Rectal smooth muscle tissue (tissue), 1 donor: ENCODE data around the gene ST3GAL4.
A peak's percentile ranks its signal among the peaks of the same experiment; 100 is the strongest.

Experiments used
- H3K27ac ChIP-seq: one replicate; pipeline ENCODE4 v1.7.0; 2013; ENCODE audit warnings: low read depth, low read length, inconsistent platforms
- H3K27me3 ChIP-seq: one replicate; pipeline ENCODE4 v1.7.0; 2013; ENCODE audit warnings: low read length; ENCODE audit not compliant: control insufficient read depth, insufficient read depth
- H3K36me3 ChIP-seq: one replicate; pipeline ENCODE4 v1.7.0; 2013; ENCODE audit warnings: low read length; ENCODE audit not compliant: control insufficient read depth, insufficient read depth
- H3K4me1 ChIP-seq: one replicate; pipeline ENCODE4 v1.7.0; 2013; ENCODE audit warnings: low read length; ENCODE audit not compliant: control insufficient read depth, insufficient read depth
- H3K4me3 ChIP-seq: one replicate; pipeline ENCODE4 v1.7.0; 2013; ENCODE audit warnings: low read length
- H3K9ac ChIP-seq: one replicate; pipeline ENCODE4 v1.7.0; 2013; ENCODE audit warnings: low read length

The ST3GAL4 gene

GRCh38 chr11:126403658-126404057 lies 48.2 kb downstream of the ST3GAL4 start:
- Histone ChIP-seq H3K9ac (no peak overlapping the region), H3K4me3 (no peak overlapping the region), H3K36me3 (peaks cover 2% of the 10 kb centered on the region), H3K4me1 (no peaks in the 10 kb centered on the region), H3K27ac (no peak overlapping the region), H3K27me3 (no peaks in the 10 kb centered on the region)

GRCh38 chr11:126404367-126404766 lies 48.9 kb downstream of the ST3GAL4 start:
- Histone ChIP-seq H3K27me3 (no peaks in the 10 kb centered on the region), H3K9ac (no peak overlapping the region), H3K27ac (no peak overlapping the region), H3K4me3 (no peak overlapping the region), H3K4me1 (no peaks in the 10 kb centered on the region), H3K36me3 (peaks cover 9% of the 10 kb centered on the region)

- H3K9ac ChIP-seq, result no peak overlapping the region
- H3K36me3 ChIP-seq, result peaks cover 13% of the 10 kb centered on the region
- no peaks in the 10 kb centered on the region for H3K4me1 ChIP-seq
- H3K27ac ChIP-seq, result no peak overlapping the region
- H3K4me3 ChIP-seq, result no peak overlapping the region
- H3K27me3 ChIP-seq, result no peaks in the 10 kb centered on the region
Measured at GRCh38 chr11:126405374-126405773, 49.9 kb downstream of the ST3GAL4 start.

- Histone ChIP-seq H3K27ac (no peak overlapping the region), H3K9ac (no peak overlapping the region), H3K27me3 (no peaks in the 10 kb centered on the region), H3K4me1 (no peaks in the 10 kb centered on the region), H3K36me3 (peaks cover 13% of the 10 kb centered on the region), H3K4me3 (peak overlapping the region; percentile 28)
Measured at GRCh38 chr11:126405906-126406305, 50.4 kb downstream of the ST3GAL4 start.

GRCh38 chr11:126406368-126406767 lies 50.9 kb downstream of the ST3GAL4 start:
- no peak overlapping the region for H3K27ac ChIP-seq
- peak overlapping the region; percentile 28 for H3K4me3 ChIP-seq
- H3K4me1 ChIP-seq, result no peaks in the 10 kb centered on the region

GRCh38 chr11:126407101-126407521 lies 51.6 kb downstream of the ST3GAL4 start:
- Histone ChIP-seq H3K4me3 (no peak overlapping the region), H3K27ac (no peak overlapping the region), H3K4me1 (no peaks in the 10 kb centered on the region), H3K36me3 (peaks cover 13% of the 10 kb centered on the region), H3K27me3 (no peaks in the 10 kb centered on the region), H3K9ac (peak overlapping the region; percentile 26)

More at GRCh38 chr11:126406368-126406767, 50.9 kb downstream of the ST3GAL4 start:
- H3K27me3 ChIP-seq, result no peaks in the 10 kb centered on the region
- H3K36me3 ChIP-seq, result peaks cover 13% of the 10 kb centered on the region
- no peak overlapping the region for H3K9ac ChIP-seq

DNA sequence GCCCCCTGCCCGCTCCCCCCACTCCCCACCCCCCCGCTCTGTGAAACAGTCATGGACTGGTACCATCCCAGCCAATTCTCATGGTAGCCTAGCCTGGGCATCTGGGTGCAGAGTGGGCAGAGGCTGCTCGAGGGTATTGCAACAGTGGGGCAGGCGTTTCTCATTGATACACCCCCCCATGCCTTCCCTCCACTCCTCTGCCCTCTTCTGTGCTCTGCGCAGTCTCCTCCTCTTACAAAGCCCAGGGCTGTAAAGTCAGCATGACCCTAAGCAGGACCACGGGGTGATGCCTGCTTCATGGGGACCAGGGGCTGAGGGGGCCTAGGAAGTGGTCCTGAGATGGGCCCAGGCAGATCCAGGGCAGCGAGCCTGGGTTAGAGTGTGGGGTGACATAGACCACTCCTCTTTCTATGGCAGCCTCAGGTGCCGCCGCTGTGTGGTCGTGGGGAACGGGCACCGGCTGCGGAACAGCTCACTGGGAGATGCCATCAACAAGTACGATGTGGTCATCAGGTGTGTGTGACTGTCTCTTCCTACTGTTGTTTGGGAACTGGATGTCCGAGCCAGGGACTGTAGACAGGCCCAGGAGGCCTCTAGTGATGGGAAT lies 52.3 kb downstream of the ST3GAL4 start:
- no peaks in the 10 kb centered on the region for H3K4me1 ChIP-seq
- no peak overlapping the region for H3K4me3 ChIP-seq
- H3K36me3 ChIP-seq, result peaks cover 13% of the 10 kb centered on the region
- no peaks in the 10 kb centered on the region for H3K27me3 ChIP-seq
- H3K9ac ChIP-seq, result no peak overlapping the region
- no peak overlapping the region for H3K27ac ChIP-seq

DNA sequence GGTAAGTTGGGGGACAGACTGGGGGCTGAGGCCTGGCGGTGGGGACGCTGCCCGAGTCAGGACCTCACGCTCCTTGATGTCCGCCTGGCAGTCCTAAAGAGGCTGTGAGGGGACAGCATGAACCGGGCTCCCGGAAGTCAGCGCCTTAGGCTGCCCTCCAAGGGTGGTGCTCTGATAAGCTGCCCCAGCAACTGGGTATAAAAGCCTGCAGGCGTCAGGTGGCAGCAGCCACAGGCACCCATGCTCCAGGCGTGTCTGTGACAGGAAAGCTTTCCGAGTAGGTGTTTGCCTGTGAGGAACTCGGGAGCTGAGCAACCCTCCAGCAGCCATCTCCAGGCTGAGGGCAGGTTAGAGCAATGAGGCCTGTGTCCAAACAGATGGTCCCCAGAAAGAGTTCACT lies 53.0 kb downstream of the ST3GAL4 start:
- H3K4me3 ChIP-seq, result no peak overlapping the region
- H3K27me3 ChIP-seq, result no peaks in the 10 kb centered on the region
- H3K4me1 ChIP-seq, result no peaks in the 10 kb centered on the region
- H3K27ac ChIP-seq, result no peak overlapping the region
- H3K36me3 ChIP-seq, result peaks cover 16% of the 10 kb centered on the region
- no peak overlapping the region for H3K9ac ChIP-seq

GRCh38 chr11:126408901-126409619 lies 53.6 kb downstream of the ST3GAL4 start:
- no peaks in the 10 kb centered on the region for H3K4me1 ChIP-seq
- H3K36me3 ChIP-seq, result peaks cover 18% of the 10 kb centered on the region
- no peak overlapping the region for H3K9ac ChIP-seq
- H3K27me3 ChIP-seq, result no peaks in the 10 kb centered on the region
- H3K4me3 ChIP-seq, result no peak overlapping the region
- H3K27ac ChIP-seq, result no peak overlapping the region

GRCh38 chr11:126409620-126409985 lies 54.1 kb downstream of the ST3GAL4 start:
- H3K4me3 ChIP-seq, result no peak overlapping the region
- H3K27me3 ChIP-seq, result no peaks in the 10 kb centered on the region
- H3K9ac ChIP-seq, result no peak overlapping the region
- peaks cover 18% of the 10 kb centered on the region for H3K36me3 ChIP-seq
- H3K4me1 ChIP-seq, result peaks cover 4% of the 10 kb centered on the region
- H3K27ac ChIP-seq, result no peak overlapping the region

DNA sequence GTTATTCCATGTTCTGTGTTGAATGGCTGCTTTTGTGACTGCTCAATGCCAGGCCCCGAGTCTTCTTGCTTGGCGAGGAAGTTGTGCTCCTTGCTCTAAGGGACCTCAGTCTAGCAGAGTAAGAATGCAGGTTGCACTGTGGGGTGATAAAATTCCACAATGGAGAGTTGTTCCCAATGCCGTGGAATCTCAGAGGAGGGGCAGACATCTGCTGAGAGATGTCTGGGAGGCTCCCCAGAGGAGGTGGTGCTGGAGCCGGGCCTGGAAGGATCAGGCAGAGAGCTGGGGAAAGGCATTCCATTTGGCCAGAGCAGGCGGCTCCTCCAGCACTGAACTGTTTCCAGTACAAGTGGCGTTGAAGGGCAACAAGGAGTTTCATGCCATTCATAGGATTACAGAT lies 55.2 kb downstream of the ST3GAL4 start:
- Histone ChIP-seq H3K27me3 (no peaks in the 10 kb centered on the region), H3K36me3 (peaks cover 18% of the 10 kb centered on the region), H3K27ac (no peak overlapping the region), H3K4me3 (no peak overlapping the region), H3K4me1 (peaks cover 13% of the 10 kb centered on the region), H3K9ac (no peak overlapping the region)

DNA sequence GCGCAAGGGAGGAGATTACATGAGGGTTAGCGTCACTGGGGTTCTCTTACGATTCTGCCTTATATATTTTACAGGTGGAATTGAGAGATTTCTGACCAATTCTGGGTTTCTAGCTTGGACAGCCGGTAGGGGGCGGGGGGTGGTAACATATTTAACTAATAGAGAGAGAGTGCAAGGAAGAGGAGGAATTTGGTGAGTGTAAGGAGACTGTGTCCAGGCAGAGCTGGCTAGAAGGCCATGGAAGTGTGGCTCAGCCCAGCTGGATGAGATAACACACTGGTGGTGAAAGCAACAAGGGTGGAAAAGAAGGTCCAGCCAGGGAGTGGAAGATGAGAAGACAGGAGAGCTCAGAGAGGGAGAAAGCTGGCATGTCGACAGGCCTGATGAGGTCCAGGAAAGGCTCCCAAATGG lies 56.5 kb downstream of the ST3GAL4 start:
- peaks cover 20% of the 10 kb centered on the region for H3K4me1 ChIP-seq
- H3K9ac ChIP-seq, result no peak overlapping the region
- no peak overlapping the region for H3K27ac ChIP-seq
- H3K27me3 ChIP-seq, result no peaks in the 10 kb centered on the region
- peaks cover 18% of the 10 kb centered on the region for H3K36me3 ChIP-seq
- no peak overlapping the region for H3K4me3 ChIP-seq

- Histone ChIP-seq H3K27me3 (no peaks in the 10 kb centered on the region), H3K27ac (no peak overlapping the region), H3K36me3 (peaks cover 18% of the 10 kb centered on the region), H3K9ac (no peak overlapping the region), H3K4me3 (no peak overlapping the region), H3K4me1 (peaks cover 20% of the 10 kb centered on the region)
Measured at GRCh38 chr11:126413426-126413825, 57.9 kb downstream of the ST3GAL4 start.
